Natural killer cell treated with Interleukin-12 subunit alpha and Interleukin-12 subunit beta and Interleukin-15 and Interleukin-18, amount 100 ng/mL, for 72 hours (primary cell): ENCODE data around the gene SLC1A2. TPM values are rescaled to one million over a fixed set of nuclear protein-coding genes. Genes with fewer than 3 reads are reported as not detected.

Experiments used
- ATAC-seq, 2 donors: fragments of 150-1000 bp; cut with Tn5 transposase in 1 of 2; sonication (Bioruptor Pico), chemical (Tn5 transposase) in 1 of 2; 2 replicates each; pipeline ENCODE4 v1.10.0; 2021
- DNase-seq: peaks from one replicate; pipeline ENCODE4 v3.0.0; 2022; ENCODE audit warnings: low spot score
- H3K27ac Mint-ChIP-seq, 2 donors: 1 replicate in 1 of 2; 2 replicates in 1 of 2; pipeline ENCODE4 v1.8.0; 2022; ENCODE audit warnings: mixed read lengths in 2 of 2, mild to moderate bottlenecking in 1 of 2, moderate library complexity in 1 of 2
- H3K27me3 Mint-ChIP-seq, 2 donors: 1 replicate in 1 of 2; 2 replicates in 1 of 2; pipeline ENCODE4 v1.8.0; 2022; ENCODE audit warnings: mixed read lengths in 2 of 2
- H3K36me3 Mint-ChIP-seq: one replicate; pipeline ENCODE4 v1.8.0; 2022; ENCODE audit warnings: mixed read lengths
- H3K4me1 Mint-ChIP-seq, 2 donors: 1 replicate in 1 of 2; 2 replicates in 1 of 2; pipeline ENCODE4 v1.8.0; 2022; ENCODE audit warnings: low read depth in 2 of 2, mixed read lengths in 2 of 2, mild to moderate bottlenecking in 1 of 2
- H3K4me3 Mint-ChIP-seq: one replicate; pipeline ENCODE4 v1.8.0; 2022; ENCODE audit warnings: mixed read lengths
- H3K9me3 Mint-ChIP-seq: 2 replicates; pipeline ENCODE4 v1.8.0; 2022; ENCODE audit warnings: mixed read lengths
- total RNA-seq, 2 donors: library from RNA; stranded (reverse); gene quantifications; one replicate each; pipeline ENCODE4 v1.2.3, GENCODE V29; 2022

SLC1A2 gene
- total RNA-seq, 2 donors from 2014 or later = 0.12 TPM; not detected in 1

GRCh38 chr11:35215945-35216344 lies 203.4 kb downstream of the SLC1A2 start:
- peak overlapping the region; percentile 49 to 75 for H3K27ac Mint-ChIP-seq
- H3K4me3 Mint-ChIP-seq = no peak overlapping the region
- peaks cover 3% of the 10 kb centered on the region for H3K9me3 Mint-ChIP-seq
- H3K36me3 Mint-ChIP-seq = peaks cover 57% of the 10 kb centered on the region
- ATAC-seq (no peak), DNase-seq (no peak)
- peaks cover 37% of the 10 kb centered on the region in 2 donors for H3K4me1 Mint-ChIP-seq
- no peaks in the 10 kb centered on the region for H3K27me3 Mint-ChIP-seq

GRCh38 chr11:35214792-35215193 lies 204.6 kb downstream of the SLC1A2 start:
- DNase-seq (no peak), ATAC-seq (peak; percentile 50 to 70)
- no peaks in the 10 kb centered on the region for H3K27me3 Mint-ChIP-seq
- H3K4me3 Mint-ChIP-seq = no peak overlapping the region
- H3K27ac Mint-ChIP-seq = peak overlapping the region; percentile 57 to 75
- H3K9me3 Mint-ChIP-seq = peaks cover 3% of the 10 kb centered on the region
- peaks cover 64% of the 10 kb centered on the region for H3K36me3 Mint-ChIP-seq
- peaks cover 44 to 46% of the 10 kb centered on the region in 2 donors for H3K4me1 Mint-ChIP-seq

- DNase-seq (no peak), ATAC-seq (no peak)
- H3K27me3 Mint-ChIP-seq = no peaks in the 10 kb centered on the region
- H3K36me3 Mint-ChIP-seq = peaks cover 64% of the 10 kb centered on the region
- peaks cover 3% of the 10 kb centered on the region for H3K9me3 Mint-ChIP-seq
- no peak overlapping the region for H3K4me3 Mint-ChIP-seq
- H3K27ac Mint-ChIP-seq = peak overlapping the region; percentile 57 to 75
- H3K4me1 Mint-ChIP-seq = peaks cover 44 to 46% of the 10 kb centered on the region in 2 donors
Measured at GRCh38 chr11:35214226-35214770, 205.1 kb downstream of the SLC1A2 start.

GRCh38 chr11:35211952-35212351 lies 207.4 kb downstream of the SLC1A2 start:
- H3K27me3 Mint-ChIP-seq = no peaks in the 10 kb centered on the region
- peaks cover 47 to 49% of the 10 kb centered on the region in 2 donors for H3K4me1 Mint-ChIP-seq
- DNase-seq (no peak), ATAC-seq (no peak)
- H3K36me3 Mint-ChIP-seq = peaks cover 77% of the 10 kb centered on the region
- H3K9me3 Mint-ChIP-seq = peaks cover 3% of the 10 kb centered on the region
- H3K4me3 Mint-ChIP-seq = peak overlapping the region; percentile 30
- H3K27ac Mint-ChIP-seq = peak overlapping the region; percentile 14 to 18

GRCh38 chr11:35210876-35211546 lies 208.3 kb downstream of the SLC1A2 start:
- DNase-seq = no peak
- Mint-ChIP-seq H3K27ac (peak overlapping the region; percentile 14 to 18), H3K4me3 (no peak overlapping the region), H3K4me1 (peaks cover 43 to 44% of the 10 kb centered on the region in 2 donors), H3K9me3 (peaks cover 3% of the 10 kb centered on the region), H3K36me3 (peaks cover 77% of the 10 kb centered on the region), H3K27me3 (no peaks in the 10 kb centered on the region)
- no peak for ATAC-seq

- peaks cover 3% of the 10 kb centered on the region for H3K9me3 Mint-ChIP-seq
- H3K27ac Mint-ChIP-seq = no peak overlapping the region
- H3K27me3 Mint-ChIP-seq = no peaks in the 10 kb centered on the region
- ATAC-seq = no peak
- H3K4me1 Mint-ChIP-seq = peaks cover 37 to 43% of the 10 kb centered on the region in 2 donors
- no peak for DNase-seq
- H3K4me3 Mint-ChIP-seq = no peak overlapping the region
- peaks cover 81% of the 10 kb centered on the region for H3K36me3 Mint-ChIP-seq
Measured at GRCh38 chr11:35208795-35209194, 210.6 kb downstream of the SLC1A2 start.

GRCh38 chr11:35207471-35208403 lies 211.6 kb downstream of the SLC1A2 start:
- H3K36me3 Mint-ChIP-seq = peaks cover 79% of the 10 kb centered on the region
- ATAC-seq (no peak), DNase-seq (no peak)
- H3K27ac Mint-ChIP-seq = peak overlapping the region in 1 of 2 donors; percentile 3
- no peaks in the 10 kb centered on the region for H3K27me3 Mint-ChIP-seq
- H3K4me1 Mint-ChIP-seq = peaks cover 31 to 34% of the 10 kb centered on the region in 2 donors
- H3K4me3 Mint-ChIP-seq = no peak overlapping the region
- no peaks in the 10 kb centered on the region for H3K9me3 Mint-ChIP-seq

- ATAC-seq (no peak), DNase-seq (no peak)
- H3K4me3 Mint-ChIP-seq = no peak overlapping the region
- peaks cover 83% of the 10 kb centered on the region for H3K36me3 Mint-ChIP-seq
- H3K9me3 Mint-ChIP-seq = no peaks in the 10 kb centered on the region
- no peaks in the 10 kb centered on the region for H3K27me3 Mint-ChIP-seq
- no peak overlapping the region for H3K27ac Mint-ChIP-seq
- H3K4me1 Mint-ChIP-seq = peaks cover 26 to 38% of the 10 kb centered on the region in 2 donors
Measured at GRCh38 chr11:35206616-35207015, 212.7 kb downstream of the SLC1A2 start.

GRCh38 chr11:35204614-35205013 lies 214.7 kb downstream of the SLC1A2 start:
- H3K4me3 Mint-ChIP-seq = no peak overlapping the region
- H3K27ac Mint-ChIP-seq = no peak overlapping the region

More at GRCh38 chr11:35204614-35205013, 214.7 kb downstream of the SLC1A2 start:
- no peak for ATAC-seq
- peaks cover 81% of the 10 kb centered on the region for H3K36me3 Mint-ChIP-seq
- H3K4me1 Mint-ChIP-seq = peaks cover 21 to 37% of the 10 kb centered on the region in 2 donors
- no peaks in the 10 kb centered on the region for H3K27me3 Mint-ChIP-seq
- H3K9me3 Mint-ChIP-seq = no peaks in the 10 kb centered on the region
- DNase-seq = no peak

Other genes starting within 250 kb of the SLC1A2 start
- gene PAMR1, start 106.1 kb upstream of the SLC1A2 start, total RNA-seq = not detected
- gene FJX1, start 198.9 kb upstream of the SLC1A2 start, total RNA-seq = 1 to 10 TPM in 1 of 2 donors, under 1 TPM in 1; 0.55 to 1.8 TPM
- 10 to 100 TPM; 38.1 to 40.6 TPM for gene TRIM44, start 243.2 kb upstream of the SLC1A2 start, total RNA-seq